ENCODE data around the gene FRZB. TPM values are rescaled to one million over a fixed set of nuclear protein-coding genes. Genes with fewer than 3 reads are reported as not detected.
A peak's percentile ranks its signal among the peaks of the same experiment; 100 is the strongest.
"Not testable (repeated sequence)": the region's sequence is repeated elsewhere in the genome, so short reads cannot be mapped to it uniquely, and the experiment has no call there.

FRZB gene
- total RNA-seq, 2 donors from 2014 or later = not detected

DNA sequence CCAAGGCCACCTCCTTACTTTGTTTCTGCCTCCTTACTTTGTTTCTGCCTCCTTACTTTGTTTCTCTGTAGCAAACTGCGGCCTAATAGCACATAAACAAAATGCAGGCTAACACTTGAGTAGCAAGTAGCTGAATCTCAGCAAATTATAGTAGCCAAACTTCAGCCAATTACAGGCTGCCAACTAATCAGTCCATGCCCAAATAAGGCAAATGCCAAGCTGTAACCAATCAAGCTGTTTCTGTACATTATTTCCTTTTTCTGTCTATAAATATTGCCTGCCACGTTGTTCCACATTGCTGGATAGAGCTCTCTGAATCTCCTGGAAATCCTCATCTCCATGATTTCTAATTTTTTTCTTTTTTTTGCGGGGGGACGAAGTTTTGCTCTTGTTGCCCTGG is 28.7 kb upstream of the FRZB start:
- Mint-ChIP-seq H3K9me3 (no peaks in the 10 kb centered on the region), H3K36me3 (no peaks in the 10 kb centered on the region), H3K27ac (no peak overlapping the region)
- ATAC-seq = no peak
- DNase-seq (ENCODE audit: low spot score in 2 of 2) = no peak

DNA sequence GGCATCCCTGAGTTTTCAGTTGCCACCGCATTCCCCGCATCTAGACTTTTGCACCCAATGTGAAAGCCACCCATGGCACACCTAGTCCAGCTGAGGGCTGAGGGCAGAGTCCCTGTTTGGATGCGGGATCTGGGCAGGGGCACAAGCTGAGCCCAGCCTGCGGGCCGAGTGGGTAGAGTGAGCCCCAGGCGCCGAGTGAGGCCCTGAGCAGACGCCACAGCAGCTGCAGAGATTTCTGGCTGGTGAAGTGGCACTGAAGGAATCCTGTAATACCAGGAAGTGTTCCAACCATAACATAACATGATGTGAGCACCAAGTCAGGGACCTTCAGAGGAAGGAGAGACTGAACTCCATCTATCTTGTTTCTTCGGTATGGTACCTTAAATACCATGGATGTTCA is 27.7 kb upstream of the FRZB start:
- ATAC-seq (no peak), DNase-seq (ENCODE audit: low spot score in 2 of 2) (no peak)
- no peaks in the 10 kb centered on the region for H3K9me3 Mint-ChIP-seq
- H3K36me3 Mint-ChIP-seq = no peaks in the 10 kb centered on the region
- no peak overlapping the region for H3K27ac Mint-ChIP-seq

DNA sequence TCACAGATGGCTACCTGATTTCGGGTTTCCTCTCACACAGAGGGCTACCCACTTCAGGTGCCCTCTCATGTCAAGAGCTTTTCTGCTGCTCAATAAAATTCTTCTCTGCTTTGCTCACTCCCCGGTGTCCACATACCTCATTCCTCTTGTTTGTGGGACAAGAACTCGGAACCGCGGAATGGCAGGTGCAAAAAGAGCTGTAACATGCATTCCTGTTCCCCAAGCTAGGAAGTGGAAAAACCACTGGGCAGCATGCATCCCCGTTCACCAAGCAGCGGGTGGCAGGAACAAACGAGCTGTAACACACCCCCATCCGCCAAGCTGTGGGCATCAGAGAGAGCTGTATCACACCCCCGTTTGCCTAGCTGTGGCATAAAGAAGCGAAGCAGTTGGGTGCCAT is 27.2 kb upstream of the FRZB start:
- ATAC-seq = no peak
- Mint-ChIP-seq H3K36me3 (no peaks in the 10 kb centered on the region), H3K27ac (no peak overlapping the region), H3K9me3 (no peaks in the 10 kb centered on the region)
- DNase-seq (ENCODE audit: low spot score in 2 of 2) = no peak

DNA sequence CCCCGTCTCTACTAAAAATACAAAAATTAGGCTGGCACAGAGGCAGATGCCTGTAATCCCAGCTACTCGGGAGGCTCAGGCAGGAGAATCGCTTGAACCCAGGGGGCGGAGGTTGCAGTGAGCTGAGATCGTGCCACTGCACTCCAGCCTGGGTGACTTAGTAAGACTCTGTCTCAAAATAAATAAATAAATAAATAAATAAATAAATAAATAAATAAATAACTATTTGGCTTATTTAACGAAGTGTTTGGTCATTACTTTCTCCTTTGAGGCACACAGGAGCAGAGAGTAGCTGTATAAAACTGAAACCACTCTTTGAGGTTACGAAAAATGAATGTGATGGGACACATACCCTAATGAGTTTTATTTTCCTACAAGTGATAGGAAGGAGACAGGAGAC is 26.6 kb upstream of the FRZB start:
- not testable (repeated sequence) for H3K36me3 Mint-ChIP-seq; ATAC-seq; H3K9me3 Mint-ChIP-seq; H3K27ac Mint-ChIP-seq; DNase-seq (ENCODE audit: low spot score in 2 of 2)

DNA sequence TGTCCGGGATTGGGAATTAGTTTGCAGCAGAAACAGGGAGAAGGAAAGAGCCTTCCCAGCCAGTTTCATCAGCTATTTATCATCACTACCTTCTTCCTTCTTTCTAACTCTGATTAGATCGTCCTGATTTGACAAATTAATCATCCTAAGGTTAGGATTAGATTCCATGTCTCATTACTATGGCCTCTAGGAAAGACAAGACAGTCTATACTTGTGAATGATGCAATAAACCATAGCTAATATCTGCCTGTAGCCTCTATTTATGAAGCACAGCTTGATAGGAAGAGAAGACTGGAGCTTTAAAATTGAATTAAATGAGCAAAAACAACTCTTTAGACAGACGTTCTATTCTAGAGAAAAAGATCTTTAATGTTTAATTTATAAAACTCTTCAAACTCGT is 25.2 kb upstream of the FRZB start:
- H3K9me3 Mint-ChIP-seq = no peaks in the 10 kb centered on the region
- no peak overlapping the region for H3K27ac Mint-ChIP-seq
- ATAC-seq = no peak

DNA sequence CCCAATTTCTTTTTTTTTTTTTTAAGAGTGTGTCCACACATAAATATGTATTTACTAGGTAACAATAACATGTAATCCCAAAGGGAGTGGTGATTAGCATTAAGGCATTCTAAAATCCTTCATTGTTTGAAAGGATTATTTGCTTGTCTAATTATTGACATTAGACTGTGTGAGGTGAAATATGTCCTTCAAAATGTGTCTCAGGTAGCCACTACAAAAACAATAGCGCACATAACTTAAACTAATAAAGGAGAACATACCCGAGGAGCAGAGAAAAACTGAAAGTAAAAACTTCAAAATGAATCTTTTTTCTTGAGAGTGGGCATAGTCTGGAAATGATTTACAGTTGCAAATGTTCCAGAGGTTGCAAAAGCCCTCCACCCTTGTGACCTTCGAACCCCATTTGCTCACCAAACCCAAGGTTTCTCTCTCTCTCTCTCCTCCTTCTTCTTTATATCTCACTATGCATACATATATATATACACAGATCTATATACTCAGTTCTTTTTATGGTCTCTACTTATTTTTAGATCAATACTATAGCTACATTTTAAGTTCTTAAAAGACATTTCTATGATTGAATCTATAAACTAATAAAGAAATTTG is 24.4 kb upstream of the FRZB start:
- no peak for DNase-seq (ENCODE audit: low spot score in 2 of 2)
- H3K9me3 Mint-ChIP-seq = no peaks in the 10 kb centered on the region
- no peak overlapping the region for H3K27ac Mint-ChIP-seq
- ATAC-seq = no peak
- H3K36me3 Mint-ChIP-seq = no peaks in the 10 kb centered on the region

More for the DNA sequence above, 25.2 kb upstream of the FRZB start:
- H3K36me3 Mint-ChIP-seq = no peaks in the 10 kb centered on the region
- DNase-seq (ENCODE audit: low spot score in 2 of 2) = no peak

DNA sequence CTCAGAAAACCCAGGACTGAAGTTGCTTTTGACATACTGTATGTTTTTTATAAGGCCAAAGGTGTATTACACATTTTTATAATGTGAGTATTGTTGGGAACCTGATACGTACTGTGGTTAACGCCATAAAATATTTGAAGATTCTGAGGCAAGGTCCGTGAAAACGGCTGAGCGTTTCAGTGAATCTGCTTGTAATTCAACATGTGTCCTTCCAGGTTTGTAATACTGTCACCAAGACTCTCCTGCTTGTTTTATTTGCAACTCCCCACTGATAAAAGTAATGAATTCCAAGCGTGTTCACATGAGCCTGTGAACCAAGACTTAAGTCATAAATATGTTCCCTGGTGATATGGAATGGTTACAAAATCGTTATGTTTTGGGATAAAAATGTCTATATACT is 23.9 kb upstream of the FRZB start:
- ATAC-seq = no peak
- no peaks in the 10 kb centered on the region for H3K36me3 Mint-ChIP-seq
- no peaks in the 10 kb centered on the region for H3K9me3 Mint-ChIP-seq
- DNase-seq (ENCODE audit: low spot score in 2 of 2) = no peak
- H3K27ac Mint-ChIP-seq = no peak overlapping the region

DNA sequence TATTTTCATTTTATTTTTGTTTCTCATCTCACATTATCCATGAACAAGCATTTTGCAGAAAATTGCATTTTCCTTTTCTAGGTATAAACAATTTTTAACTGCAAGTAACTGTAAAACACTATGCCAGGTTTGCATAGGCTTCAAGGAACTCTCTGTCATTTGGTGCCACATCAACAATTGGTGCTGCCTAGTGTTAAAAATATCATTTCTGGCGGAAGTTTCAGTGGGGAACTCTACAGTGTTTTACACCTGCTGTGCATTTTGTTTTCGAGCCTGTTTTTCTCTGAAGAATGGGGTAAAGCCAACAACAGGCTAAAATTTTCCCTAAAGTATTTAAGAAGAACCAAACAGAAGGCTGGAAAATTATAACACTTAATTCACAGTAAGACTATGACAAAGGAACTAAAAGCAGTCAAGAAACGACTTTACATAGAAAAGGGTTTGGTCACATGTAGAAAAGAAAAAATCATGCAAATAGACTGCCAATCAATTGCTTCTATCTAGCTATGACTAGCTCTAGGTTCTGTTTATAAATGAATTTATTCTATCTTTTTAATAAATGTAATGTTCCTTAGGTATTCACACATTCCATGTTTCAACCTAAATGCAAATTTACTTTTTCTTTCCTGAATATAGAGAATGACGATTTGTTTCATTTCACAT is 21.4 kb upstream of the FRZB start:
- no peak overlapping the region for H3K27ac Mint-ChIP-seq
- no peak for ATAC-seq
- no peaks in the 10 kb centered on the region for H3K36me3 Mint-ChIP-seq
- DNase-seq (ENCODE audit: low spot score in 2 of 2) = no peak
- H3K9me3 Mint-ChIP-seq = no peaks in the 10 kb centered on the region

DNA sequence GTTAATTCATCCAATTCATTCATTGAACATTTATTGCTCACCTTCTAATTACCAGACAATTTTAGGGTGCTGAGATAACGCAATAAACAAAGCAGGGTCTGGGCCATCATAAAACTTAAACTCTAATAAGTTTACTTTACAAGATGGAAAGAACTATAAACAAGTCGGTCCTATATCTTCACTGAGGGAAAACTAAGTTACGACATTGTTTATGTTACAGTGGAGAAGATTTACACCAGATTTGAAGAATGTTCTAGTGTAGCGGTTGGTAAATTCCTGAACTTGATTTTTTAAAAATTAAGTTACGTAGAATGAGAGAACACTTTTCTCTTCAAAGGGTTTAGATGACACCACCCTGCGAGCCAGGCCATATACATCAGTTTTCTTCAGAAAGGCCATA is 20.7 kb upstream of the FRZB start:
- Mint-ChIP-seq H3K9me3 (no peaks in the 10 kb centered on the region), H3K27ac (no peak overlapping the region), H3K36me3 (no peaks in the 10 kb centered on the region)
- DNase-seq (ENCODE audit: low spot score in 2 of 2) = no peak
- no peak for ATAC-seq

DNA sequence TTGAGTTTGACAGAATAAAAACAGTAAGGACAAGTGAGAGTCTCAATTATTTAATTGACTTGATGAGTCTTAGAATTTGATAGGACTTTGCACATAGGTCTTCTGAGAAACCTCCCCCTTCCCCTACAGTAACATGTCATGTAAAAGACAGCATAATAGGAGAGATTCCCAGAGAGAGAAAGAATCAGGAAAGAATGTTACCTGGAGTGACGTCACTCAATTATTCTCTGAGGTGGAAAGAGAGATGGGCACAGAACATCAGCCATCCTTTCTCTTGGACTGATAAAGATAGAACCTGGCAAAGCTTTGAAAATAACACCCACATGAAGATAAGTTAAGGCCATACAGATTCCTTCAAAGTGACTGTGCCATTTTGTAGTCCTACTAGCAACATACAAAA is 19.3 kb upstream of the FRZB start:
- Mint-ChIP-seq H3K36me3 (no peaks in the 10 kb centered on the region), H3K9me3 (no peaks in the 10 kb centered on the region), H3K27ac (no peak overlapping the region)
- DNase-seq (ENCODE audit: low spot score in 2 of 2) (no peak), ATAC-seq (no peak)

DNA sequence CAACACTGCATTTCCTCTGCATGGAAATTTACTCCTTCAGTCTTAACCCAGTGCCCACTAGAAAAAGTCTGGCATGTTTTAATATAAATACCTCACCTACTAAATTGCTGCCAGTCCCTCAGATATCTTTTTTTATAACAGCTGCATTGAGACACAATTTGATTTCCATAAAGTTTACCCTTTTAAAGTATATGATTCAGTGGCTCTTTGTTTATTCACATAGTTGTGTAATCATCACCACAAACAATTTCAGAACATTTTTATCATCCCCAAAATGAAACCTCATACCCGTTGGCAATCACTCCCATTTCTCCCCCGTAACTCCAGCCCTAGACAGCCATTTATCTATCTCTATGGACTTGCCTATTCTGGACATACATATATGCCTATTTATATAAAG is 17.0 kb upstream of the FRZB start:
- no peak for DNase-seq (ENCODE audit: low spot score in 2 of 2)
- peaks cover 0 to 6% of the 10 kb centered on the region in 2 donors for H3K36me3 Mint-ChIP-seq
- no peak for ATAC-seq
- H3K9me3 Mint-ChIP-seq = peaks cover 0 to 4% of the 10 kb centered on the region in 2 donors
- H3K27ac Mint-ChIP-seq = no peak overlapping the region

DNA sequence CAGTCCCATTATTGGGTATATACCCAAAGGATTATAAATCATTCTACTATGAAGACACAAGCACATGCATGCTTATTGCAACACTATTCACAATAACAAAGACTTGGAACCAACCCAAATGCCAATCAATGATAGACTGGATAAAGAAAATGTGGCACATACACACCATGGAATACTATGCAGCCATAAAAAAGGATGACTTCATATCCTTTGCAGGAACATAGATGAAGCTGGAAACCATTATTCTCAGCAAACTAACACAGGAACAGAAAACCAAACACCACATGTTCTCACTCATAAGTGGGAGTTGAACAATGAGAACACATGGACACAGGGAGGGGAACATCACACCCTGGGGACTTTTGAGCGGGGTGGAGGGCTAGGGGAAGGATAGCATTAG is 13.7 kb upstream of the FRZB start:
- not testable (repeated sequence) for DNase-seq (ENCODE audit: low spot score in 2 of 2); ATAC-seq; H3K36me3 Mint-ChIP-seq; H3K27ac Mint-ChIP-seq
- peaks cover 13% of the 10 kb centered on the region in 2 donors for H3K9me3 Mint-ChIP-seq

DNA sequence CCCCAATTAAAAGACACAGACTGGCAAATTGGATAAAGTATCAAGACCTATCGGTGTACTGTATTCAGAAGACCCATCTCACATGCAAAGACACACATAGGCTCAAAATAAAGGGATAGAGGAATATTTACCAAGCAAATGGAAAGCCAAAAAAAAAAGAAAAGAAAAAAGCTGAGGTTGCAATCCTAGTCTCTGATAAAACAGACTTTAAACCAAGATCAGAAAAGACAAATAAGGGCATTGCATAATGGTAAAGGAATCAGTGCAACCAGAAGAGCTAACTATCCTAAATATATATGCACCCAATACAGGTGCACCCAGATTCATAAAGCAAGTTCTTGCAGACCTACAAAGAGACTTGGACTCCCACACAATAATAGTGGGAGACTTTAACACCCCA is 10.2 kb upstream of the FRZB start:
- H3K27ac Mint-ChIP-seq; DNase-seq (ENCODE audit: low spot score in 2 of 2); H3K36me3 Mint-ChIP-seq; ATAC-seq: not testable (repeated sequence)
- peaks cover 19 to 21% of the 10 kb centered on the region in 2 donors for H3K9me3 Mint-ChIP-seq

DNA sequence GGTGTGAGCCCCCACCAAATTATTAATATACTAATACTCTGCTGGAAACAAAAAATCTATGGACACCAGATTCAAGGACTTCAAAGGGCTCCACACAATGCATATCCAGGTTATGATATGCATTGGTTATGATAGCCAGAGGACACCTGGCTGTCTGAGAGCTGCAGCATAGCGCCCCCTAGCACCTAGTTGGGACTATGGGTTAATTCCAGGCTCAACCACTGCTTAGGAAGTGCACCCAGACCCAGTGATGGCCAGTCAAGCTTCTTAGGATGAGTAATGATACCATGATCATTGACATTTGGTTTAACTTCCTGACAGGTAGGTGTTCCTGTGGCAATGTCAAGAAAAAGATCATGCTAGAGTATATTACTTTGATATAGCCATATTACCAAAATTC is 3.8 kb upstream of the FRZB start:
- ATAC-seq (no peak), DNase-seq (ENCODE audit: low spot score in 2 of 2) (peak in 1 of 2 donors; percentile 11)
- Mint-ChIP-seq H3K36me3 (peaks cover 0 to 10% of the 10 kb centered on the region in 2 donors), H3K9me3 (peaks cover 6 to 7% of the 10 kb centered on the region in 2 donors), H3K27ac (no peak overlapping the region)

DNA sequence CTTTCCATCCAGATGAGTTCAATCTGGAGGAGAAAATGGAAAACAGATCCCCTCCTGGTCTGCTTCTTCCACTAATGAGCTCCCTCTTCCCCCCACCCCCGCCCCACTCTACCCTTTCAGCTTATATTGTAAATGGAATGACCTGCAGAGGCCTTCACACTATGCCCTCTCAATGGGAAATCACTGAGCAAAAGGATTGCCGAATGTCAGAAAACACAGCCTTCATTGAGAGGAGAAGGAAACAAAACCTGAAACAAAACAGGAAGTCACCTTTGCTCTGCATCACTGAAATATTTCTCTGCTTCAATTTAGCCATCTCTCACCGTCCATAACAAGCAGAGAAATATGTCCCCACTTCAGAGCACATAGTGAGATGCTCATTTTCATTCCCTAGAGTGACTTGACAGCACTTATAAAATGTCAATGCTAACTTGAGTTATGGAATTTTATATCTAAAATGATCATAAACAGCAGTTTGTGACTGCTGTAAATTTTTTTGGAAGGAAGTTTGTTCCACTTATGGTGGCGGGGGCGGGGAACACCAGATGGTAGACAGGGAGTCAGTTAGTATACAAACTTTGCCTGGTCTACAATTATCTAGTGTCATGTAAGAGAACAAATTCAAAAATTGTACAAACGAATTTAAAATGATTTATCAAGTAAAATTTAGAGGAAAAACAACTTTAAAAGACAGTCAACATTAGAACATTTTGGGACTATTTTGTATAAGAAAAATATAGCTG is 1.8 kb upstream of the FRZB start:
- no peak for DNase-seq (ENCODE audit: low spot score in 2 of 2)
- ATAC-seq = no peak
- peaks cover 0 to 4% of the 10 kb centered on the region in 2 donors for H3K9me3 Mint-ChIP-seq
- H3K36me3 Mint-ChIP-seq = peaks cover 0 to 10% of the 10 kb centered on the region in 2 donors
- no peak overlapping the region for H3K27ac Mint-ChIP-seq

DNA sequence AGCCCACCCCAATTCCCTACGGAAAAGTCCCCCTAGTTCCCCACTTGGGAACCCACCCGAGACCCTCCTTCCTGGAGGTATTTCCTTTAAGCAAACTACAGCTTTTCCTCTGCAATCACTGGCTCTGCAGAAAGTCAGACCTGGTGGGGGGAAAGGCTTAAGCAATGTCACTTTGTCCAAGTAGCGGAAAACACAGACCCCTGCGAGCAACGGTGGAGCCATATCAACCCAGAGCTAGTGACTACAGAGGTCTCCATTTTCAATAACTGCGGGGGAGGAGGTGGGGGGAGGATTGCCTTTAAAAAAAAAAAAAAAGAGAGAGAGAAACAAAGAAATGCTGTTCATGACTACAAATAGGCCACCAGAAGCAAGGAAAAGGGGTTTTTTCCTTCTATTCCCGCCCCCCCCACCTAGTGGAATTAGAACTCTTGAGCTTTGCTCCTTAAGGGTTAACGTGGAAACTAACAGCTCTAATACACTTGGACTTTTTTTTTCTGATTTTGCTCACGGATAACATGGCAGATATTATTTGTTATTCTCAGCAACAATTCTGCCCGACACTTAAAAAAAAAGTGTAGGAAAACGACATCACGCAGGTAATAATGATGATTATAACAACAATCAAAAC is 1.1 kb upstream of the FRZB start:
- ATAC-seq = no peak
- Mint-ChIP-seq H3K27ac (no peak overlapping the region), H3K9me3 (no peaks in the 10 kb centered on the region), H3K36me3 (peaks cover 0 to 10% of the 10 kb centered on the region in 2 donors)
- no peak for DNase-seq (ENCODE audit: low spot score in 2 of 2)

DNA sequence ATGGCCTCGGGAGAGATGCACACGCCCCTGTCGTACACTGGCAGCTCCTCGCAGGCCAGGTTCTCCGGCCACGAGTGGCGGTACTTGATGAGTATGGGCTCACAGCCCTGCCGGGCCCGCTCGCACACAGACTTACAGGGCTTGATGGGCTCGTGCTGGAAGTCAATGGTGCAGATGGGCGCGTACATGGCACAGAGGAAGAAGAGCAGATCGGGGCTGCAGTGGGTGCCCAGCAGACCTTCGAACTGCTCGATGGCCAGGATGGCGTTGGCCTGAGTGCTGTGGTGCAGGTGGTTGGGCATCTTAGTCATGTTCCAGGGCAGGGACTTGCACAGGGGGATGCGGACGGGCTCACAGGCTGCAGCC is 359 bp downstream of the FRZB start:
- Mint-ChIP-seq H3K36me3 (peaks cover 0 to 6% of the 10 kb centered on the region in 2 donors), H3K9me3 (no peaks in the 10 kb centered on the region), H3K27ac (no peak overlapping the region)
- ATAC-seq (peak in 1 of 2 donors; percentile 44), DNase-seq (ENCODE audit: low spot score in 2 of 2) (no peak)
